Duodenal mucosa (tissue), 2 donors: ENCODE measurements around the gene ICA1.

Source experiments
- H3K27ac ChIP-seq: one replicate; pipeline ENCODE4 v1.7.0; 2013; ENCODE audit warnings: low read depth, low read length
- H3K27me3 ChIP-seq, 2 donors: one replicate each; pipeline ENCODE4 v1.7.0; 2013; ENCODE audit warnings: low read length in 2 of 2, control low read depth in 1 of 2; ENCODE audit not compliant: insufficient read depth in 2 of 2, control insufficient read depth in 1 of 2
- H3K36me3 ChIP-seq, 2 donors: one replicate each; pipeline ENCODE4 v1.7.0; 2013; ENCODE audit warnings: low read length in 2 of 2, control low read depth in 1 of 2; ENCODE audit not compliant: insufficient read depth in 2 of 2, control insufficient read depth in 1 of 2
- H3K4me1 ChIP-seq, 2 donors: one replicate each; pipeline ENCODE4 v1.7.0; 2013; ENCODE audit warnings: low read length in 2 of 2, control low read depth in 1 of 2; ENCODE audit not compliant: insufficient read depth in 2 of 2, control insufficient read depth in 1 of 2
- H3K4me3 ChIP-seq, 2 donors: one replicate each; pipeline ENCODE4 v1.7.0; 2013; ENCODE audit warnings: low read length in 2 of 2, low read depth in 1 of 2
- H3K9ac ChIP-seq, 2 donors: one replicate each; pipeline ENCODE4 v1.7.0; 2013; ENCODE audit warnings: low read length in 2 of 2, low read depth in 1 of 2
- H3K9me3 ChIP-seq, 2 donors: one replicate each; pipeline ENCODE4 v1.7.0; 2013; ENCODE audit warnings: low read length in 2 of 2, control low read depth in 1 of 2; ENCODE audit not compliant: control insufficient read depth in 1 of 2

ICA1 gene

GRCh38 chr7:8141070-8141469 is 120.9 kb downstream of the ICA1 start:
- no peak overlapping the region for H3K27ac ChIP-seq
- H3K9ac ChIP-seq: no peak overlapping the region
- no peaks in the 10 kb centered on the region for H3K9me3 ChIP-seq
- peaks cover 7 to 10% of the 10 kb centered on the region in 2 donors for H3K36me3 ChIP-seq
- H3K27me3 ChIP-seq: no peaks in the 10 kb centered on the region
- H3K4me1 ChIP-seq: no peaks in the 10 kb centered on the region
- H3K4me3 ChIP-seq: no peak overlapping the region

- Histone ChIP-seq H3K4me3 (no peak overlapping the region), H3K36me3 (peaks cover 0 to 3% of the 10 kb centered on the region in 2 donors), H3K9ac (no peak overlapping the region), H3K9me3 (no peaks in the 10 kb centered on the region), H3K4me1 (no peaks in the 10 kb centered on the region), H3K27me3 (no peaks in the 10 kb centered on the region), H3K27ac (no peak overlapping the region)
These were observed 125.8 kb downstream of the ICA1 start for GRCh38 chr7:8136051-8136730.

GRCh38 chr7:8135417-8135816 is 126.5 kb downstream of the ICA1 start:
- no peaks in the 10 kb centered on the region for H3K9me3 ChIP-seq
- no peak overlapping the region for H3K9ac ChIP-seq
- no peak overlapping the region for H3K4me3 ChIP-seq
- H3K36me3 ChIP-seq: peaks cover 0 to under 1% of the 10 kb centered on the region in 2 donors
- H3K4me1 ChIP-seq: no peaks in the 10 kb centered on the region
- no peaks in the 10 kb centered on the region for H3K27me3 ChIP-seq
- no peak overlapping the region for H3K27ac ChIP-seq

- Histone ChIP-seq H3K9ac (peak overlapping the region in 1 of 2 donors; percentile 14), H3K27ac (peak overlapping the region; percentile 50), H3K36me3 (peaks cover 0 to 3% of the 10 kb centered on the region in 2 donors), H3K9me3 (peaks cover 0 to 3% of the 10 kb centered on the region in 2 donors), H3K27me3 (no peaks in the 10 kb centered on the region), H3K4me3 (no peak overlapping the region), H3K4me1 (no peaks in the 10 kb centered on the region)
These were observed 127.8 kb downstream of the ICA1 start for GRCh38 chr7:8134089-8134733.

- no peak overlapping the region for H3K27ac ChIP-seq
- H3K27me3 ChIP-seq: no peaks in the 10 kb centered on the region
- peaks cover 0 to 3% of the 10 kb centered on the region in 2 donors for H3K9me3 ChIP-seq
- no peaks in the 10 kb centered on the region for H3K4me1 ChIP-seq
- H3K4me3 ChIP-seq: no peak overlapping the region
- H3K36me3 ChIP-seq: peaks cover 0 to 3% of the 10 kb centered on the region in 2 donors
- H3K9ac ChIP-seq: no peak overlapping the region
These were observed 128.6 kb downstream of the ICA1 start for GRCh38 chr7:8133188-8133848.

GRCh38 chr7:8131694-8132605 is 130.0 kb downstream of the ICA1 start:
- Histone ChIP-seq H3K27me3 (no peaks in the 10 kb centered on the region), H3K9ac (peak overlapping the region in 1 of 2 donors; percentile 3), H3K36me3 (peaks cover 0 to 6% of the 10 kb centered on the region in 2 donors), H3K4me3 (peak overlapping the region in 1 of 2 donors; percentile 7), H3K9me3 (peaks cover 0 to 3% of the 10 kb centered on the region in 2 donors), H3K4me1 (no peaks in the 10 kb centered on the region), H3K27ac (peak overlapping the region; percentile 46)

- peaks cover 0 to 3% of the 10 kb centered on the region in 2 donors for H3K9me3 ChIP-seq
- H3K27me3 ChIP-seq: no peaks in the 10 kb centered on the region
- no peak overlapping the region for H3K9ac ChIP-seq
- no peak overlapping the region for H3K4me3 ChIP-seq
- peaks cover 0 to 9% of the 10 kb centered on the region in 2 donors for H3K4me1 ChIP-seq
- peaks cover 0 to 6% of the 10 kb centered on the region in 2 donors for H3K36me3 ChIP-seq
- H3K27ac ChIP-seq: no peak overlapping the region
These were observed 131.3 kb downstream of the ICA1 start for GRCh38 chr7:8130663-8131062.

- peaks cover 0 to 3% of the 10 kb centered on the region in 2 donors for H3K9me3 ChIP-seq
- H3K27ac ChIP-seq: no peak overlapping the region
- peaks cover 0 to 16% of the 10 kb centered on the region in 2 donors for H3K4me1 ChIP-seq
- peaks cover 0 to 6% of the 10 kb centered on the region in 2 donors for H3K36me3 ChIP-seq
- H3K4me3 ChIP-seq: no peak overlapping the region
- H3K9ac ChIP-seq: no peak overlapping the region
- no peaks in the 10 kb centered on the region for H3K27me3 ChIP-seq
These were observed 132.7 kb downstream of the ICA1 start for GRCh38 chr7:8129318-8129659.

GRCh38 chr7:8128449-8129317 is 133.3 kb downstream of the ICA1 start:
- Histone ChIP-seq H3K4me3 (no peak overlapping the region), H3K27me3 (no peaks in the 10 kb centered on the region), H3K27ac (no peak overlapping the region), H3K4me1 (peaks cover 0 to 16% of the 10 kb centered on the region in 2 donors), H3K9ac (no peak overlapping the region), H3K9me3 (peaks cover 0 to 3% of the 10 kb centered on the region in 2 donors), H3K36me3 (peaks cover 0 to 6% of the 10 kb centered on the region in 2 donors)
